HEK293T (cell line): ENCODE results near the gene GSTO2.

ENCODE experiments used
- BHLHE40 ChIP-seq: fragments of 450-650 bp; IDR thresholded peaks from 2 replicates; pipeline ENCODE4 v1.6.1; 2016; ENCODE audit warnings: mild to moderate bottlenecking, moderate library complexity, borderline replicate concordance
- SP1 ChIP-seq: fragments of 450-650 bp; IDR thresholded peaks from 2 replicates; pipeline ENCODE4 v1.6.1; 2017

DNA sequence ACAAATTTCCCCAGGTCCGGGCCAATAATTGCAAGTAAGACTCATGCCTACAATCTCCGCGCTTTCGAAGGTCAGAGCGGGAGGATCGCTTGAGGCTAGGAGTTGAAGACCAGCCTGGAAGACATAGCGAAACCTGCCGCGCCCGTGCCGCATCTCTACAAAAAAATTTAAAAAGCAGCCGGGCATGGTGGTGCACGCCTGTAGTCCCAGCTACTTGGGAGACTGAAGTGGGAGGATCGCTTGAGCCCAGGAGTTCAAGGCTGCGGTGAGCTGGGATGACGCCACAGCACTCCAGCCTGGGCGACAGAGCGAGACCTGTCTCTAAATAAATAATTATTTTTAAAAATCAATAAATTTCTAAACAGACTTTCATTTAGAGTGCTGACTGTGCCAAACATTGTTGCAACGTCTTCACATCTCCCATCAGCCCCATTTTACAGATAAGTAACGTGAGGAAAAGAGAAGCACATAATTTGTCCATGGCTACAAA lies 36.3 kb upstream of the GSTO2 start:
- TF ChIP-seq BHLHE40 (no peak), SP1 (no peak)
